Endothelial cell (in vitro differentiated cells): Measurements from ENCODE around the gene NR2E1. TPM values are rescaled to one million over a fixed set of nuclear protein-coding genes. Genes with fewer than 3 reads are reported as not detected.

Experiments used
- DNase-seq: peaks from one replicate; pipeline ENCODE4 v3.0.0; 2021; ENCODE audit warnings: low spot score
- H3K27ac Mint-ChIP-seq: one replicate; pipeline ENCODE4 v1.8.0; 2021; ENCODE audit warnings: mixed read lengths, inconsistent platforms; ENCODE audit not compliant: unreplicated experiment
- H3K27me3 Mint-ChIP-seq: one replicate; pipeline ENCODE4 v1.8.0; 2021; ENCODE audit warnings: mild to moderate bottlenecking, moderate library complexity, mixed read lengths, inconsistent platforms; ENCODE audit not compliant: unreplicated experiment
- H3K36me3 Mint-ChIP-seq: one replicate; pipeline ENCODE4 v1.8.0; 2021; ENCODE audit warnings: mild to moderate bottlenecking, low read depth, mixed read lengths, inconsistent platforms; ENCODE audit not compliant: unreplicated experiment
- H3K4me1 Mint-ChIP-seq: one replicate; pipeline ENCODE4 v1.8.0; 2021; ENCODE audit warnings: mild to moderate bottlenecking, mixed read lengths, inconsistent platforms; ENCODE audit not compliant: unreplicated experiment
- H3K4me3 Mint-ChIP-seq: one replicate; pipeline ENCODE4 v1.8.0; 2021; ENCODE audit warnings: mild to moderate bottlenecking, mixed read lengths, inconsistent platforms; ENCODE audit not compliant: unreplicated experiment
- H3K9me3 Mint-ChIP-seq: one replicate; pipeline ENCODE4 v1.8.0; 2021; ENCODE audit warnings: mixed read lengths, inconsistent platforms; ENCODE audit not compliant: unreplicated experiment
- total RNA-seq: library from RNA; stranded (reverse); fragmentation: NEBNext Ultra II Directional; extraction: Animal tissue kit (Norgen Biotek cat#: 25700); gene quantifications from one replicate; pipeline ENCODE4 v1.2.1, GENCODE V29; 2021; ENCODE audit not compliant: unreplicated experiment
- TF ChIP-seq, protein P1 (sequence below): fragments of 200-600 bp; sonication (generic); IDR thresholded peaks from one replicate; pipeline ENCODE4 v1.5.0; 2021; ENCODE audit warnings: antibody characterized with exemption; ENCODE audit not compliant: unreplicated experiment

NR2E1 gene
- total RNA-seq, 1 donor from 2014 or later = not detected

DNA sequence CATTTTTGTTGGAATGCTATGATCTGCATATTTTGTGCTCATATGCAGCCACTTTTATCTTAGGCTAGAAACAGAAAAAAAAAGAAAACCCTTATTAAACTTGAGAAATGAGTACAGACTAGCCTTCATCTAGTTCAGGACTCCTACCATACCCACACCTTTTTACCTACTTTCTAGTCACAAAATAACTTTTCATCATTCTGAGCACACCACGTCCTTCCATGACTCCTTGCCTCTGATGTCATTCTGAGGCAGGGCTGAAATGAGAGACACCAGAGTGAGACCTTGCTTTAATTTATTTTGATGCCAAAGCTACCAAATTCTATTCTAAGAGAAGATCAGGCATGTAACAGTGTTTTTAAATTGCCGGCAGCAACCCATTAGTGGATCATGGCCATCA, 56.2 kb downstream of the NR2E1 start:
- H3K27ac Mint-ChIP-seq = no peak overlapping the region

DNA sequence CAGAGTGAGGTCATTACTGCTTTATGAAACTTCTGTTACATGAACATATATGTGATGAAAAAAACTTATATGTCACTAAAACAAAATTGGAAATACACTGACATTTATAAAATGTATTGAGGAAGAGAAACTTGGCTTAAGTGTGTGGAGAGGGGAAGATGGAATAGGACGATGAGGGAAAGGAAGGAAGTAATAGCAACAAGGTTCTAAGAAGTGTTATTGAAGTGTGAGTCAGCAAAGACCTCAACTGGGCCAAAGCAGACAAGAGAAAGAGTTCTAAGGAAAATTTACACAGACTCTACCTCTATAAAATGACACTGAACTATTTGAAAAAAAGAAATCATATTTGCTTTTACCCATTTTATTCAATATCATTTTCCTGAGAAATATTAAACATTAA, 56.7 kb downstream of the NR2E1 start:
- peaks cover 3% of the 10 kb centered on the region for H3K27me3 Mint-ChIP-seq
- peak overlapping the region; percentile 9 for H3K27ac Mint-ChIP-seq
- no peak overlapping the region for H3K4me3 Mint-ChIP-seq
- DNase-seq = no peak
- peaks cover 16% of the 10 kb centered on the region for H3K36me3 Mint-ChIP-seq
- TF ChIP-seq, protein P1, sequence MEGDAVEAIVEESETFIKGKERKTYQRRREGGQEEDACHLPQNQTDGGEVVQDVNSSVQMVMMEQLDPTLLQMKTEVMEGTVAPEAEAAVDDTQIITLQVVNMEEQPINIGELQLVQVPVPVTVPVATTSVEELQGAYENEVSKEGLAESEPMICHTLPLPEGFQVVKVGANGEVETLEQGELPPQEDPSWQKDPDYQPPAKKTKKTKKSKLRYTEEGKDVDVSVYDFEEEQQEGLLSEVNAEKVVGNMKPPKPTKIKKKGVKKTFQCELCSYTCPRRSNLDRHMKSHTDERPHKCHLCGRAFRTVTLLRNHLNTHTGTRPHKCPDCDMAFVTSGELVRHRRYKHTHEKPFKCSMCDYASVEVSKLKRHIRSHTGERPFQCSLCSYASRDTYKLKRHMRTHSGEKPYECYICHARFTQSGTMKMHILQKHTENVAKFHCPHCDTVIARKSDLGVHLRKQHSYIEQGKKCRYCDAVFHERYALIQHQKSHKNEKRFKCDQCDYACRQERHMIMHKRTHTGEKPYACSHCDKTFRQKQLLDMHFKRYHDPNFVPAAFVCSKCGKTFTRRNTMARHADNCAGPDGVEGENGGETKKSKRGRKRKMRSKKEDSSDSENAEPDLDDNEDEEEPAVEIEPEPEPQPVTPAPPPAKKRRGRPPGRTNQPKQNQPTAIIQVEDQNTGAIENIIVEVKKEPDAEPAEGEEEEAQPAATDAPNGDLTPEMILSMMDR = no peak
- peaks cover 11% of the 10 kb centered on the region for H3K4me1 Mint-ChIP-seq
- no peaks in the 10 kb centered on the region for H3K9me3 Mint-ChIP-seq

More for the DNA sequence above, 56.2 kb downstream of the NR2E1 start:
- TF ChIP-seq, protein P1 = no peak
- H3K9me3 Mint-ChIP-seq = no peaks in the 10 kb centered on the region
- H3K4me1 Mint-ChIP-seq = peaks cover 11% of the 10 kb centered on the region
- DNase-seq = no peak
- H3K4me3 Mint-ChIP-seq = no peak overlapping the region
- H3K27me3 Mint-ChIP-seq = peaks cover 3% of the 10 kb centered on the region
- H3K36me3 Mint-ChIP-seq = peaks cover 16% of the 10 kb centered on the region

DNA sequence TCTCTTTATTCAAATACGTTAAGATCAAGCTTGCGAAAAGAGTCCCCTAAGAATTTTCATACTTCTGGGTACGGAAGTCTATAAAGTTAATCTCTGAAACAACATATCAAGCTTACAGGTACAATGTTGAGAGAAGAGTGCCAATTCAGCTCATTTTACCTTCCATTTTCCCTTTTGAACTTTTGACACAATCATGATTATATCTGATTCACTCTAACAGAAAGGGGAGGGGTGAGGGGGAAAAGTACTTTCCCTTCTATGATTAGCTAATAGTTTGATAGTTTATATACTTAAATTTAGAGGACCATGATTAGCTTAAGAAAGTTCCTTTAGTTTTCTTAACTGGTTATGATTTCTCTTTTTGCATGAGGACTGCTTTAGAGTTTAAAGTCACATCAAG, 61.5 kb downstream of the NR2E1 start:
- no peak overlapping the region for H3K27ac Mint-ChIP-seq
- no peak overlapping the region for H3K4me3 Mint-ChIP-seq
- H3K27me3 Mint-ChIP-seq = peaks cover 3% of the 10 kb centered on the region
- TF ChIP-seq, protein P1 = no peak
- peaks cover 5% of the 10 kb centered on the region for H3K36me3 Mint-ChIP-seq
- DNase-seq = no peak
- no peaks in the 10 kb centered on the region for H3K9me3 Mint-ChIP-seq
- peaks cover 9% of the 10 kb centered on the region for H3K4me1 Mint-ChIP-seq

DNA sequence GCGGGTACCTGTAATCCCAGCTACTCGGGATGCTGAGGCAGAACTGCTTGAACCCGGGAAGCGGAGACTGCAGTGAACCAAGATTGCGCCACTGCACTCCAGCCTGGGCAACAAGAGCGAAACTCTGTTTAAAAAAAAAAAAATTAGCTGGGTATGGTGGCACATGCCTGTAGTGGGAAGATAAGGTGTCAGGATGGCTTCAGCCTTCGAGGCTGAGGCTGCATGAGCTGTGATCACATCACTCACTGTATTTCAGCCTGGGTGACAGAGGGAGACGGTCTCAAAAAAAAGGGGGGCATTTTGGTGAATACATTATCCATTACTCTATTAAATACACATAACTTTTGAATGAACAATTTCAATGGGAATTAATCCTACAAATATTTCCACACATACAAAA, 62.6 kb downstream of the NR2E1 start:
- no peaks in the 10 kb centered on the region for H3K9me3 Mint-ChIP-seq
- no peaks in the 10 kb centered on the region for H3K4me1 Mint-ChIP-seq
- no peak overlapping the region for H3K4me3 Mint-ChIP-seq

DNA sequence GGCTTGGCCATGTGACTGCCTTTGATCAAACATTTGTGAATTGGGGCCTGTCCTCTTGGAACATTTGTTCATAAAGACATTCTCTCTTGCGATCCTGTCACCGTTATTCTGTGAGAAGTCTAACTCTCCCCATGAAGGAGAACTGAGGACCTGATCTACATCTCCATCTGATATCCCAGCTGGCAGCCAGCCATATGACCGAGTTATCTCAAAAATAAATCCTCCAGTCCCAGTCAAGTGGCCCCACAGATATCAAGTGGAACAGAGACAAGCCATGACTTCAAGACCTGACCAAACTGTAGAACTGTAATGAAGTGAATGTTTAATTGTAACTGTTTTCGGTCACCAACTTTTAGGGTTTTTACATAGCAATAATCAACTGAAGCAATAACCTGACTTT, 69.3 kb downstream of the NR2E1 start:
- no peaks in the 10 kb centered on the region for H3K9me3 Mint-ChIP-seq
- H3K4me1 Mint-ChIP-seq = no peaks in the 10 kb centered on the region
- H3K27me3 Mint-ChIP-seq = no peaks in the 10 kb centered on the region
- no peak overlapping the region for H3K4me3 Mint-ChIP-seq
- DNase-seq = no peak
- TF ChIP-seq, protein P1 = no peak
- H3K36me3 Mint-ChIP-seq = peaks cover 17% of the 10 kb centered on the region
- no peak overlapping the region for H3K27ac Mint-ChIP-seq

More for the DNA sequence above, 62.6 kb downstream of the NR2E1 start:
- Mint-ChIP-seq H3K27me3 (no peaks in the 10 kb centered on the region), H3K36me3 (peaks cover 5% of the 10 kb centered on the region), H3K27ac (no peak overlapping the region)
- DNase-seq = no peak
- TF ChIP-seq, protein P1 = no peak
